22Rv1 (cell line): ENCODE measurements around the gene TREML1.

ENCODE experiments used
- H3K27ac ChIP-seq: fragments of 450-650 bp; 2 replicates; pipeline ENCODE4 v1.5.1; 2017
- CTCF ChIP-seq: fragments of 450-650 bp; IDR thresholded peaks from 2 replicates; pipeline ENCODE4 v1.5.1; 2017; ENCODE audit warnings: mild to moderate bottlenecking
- ZFX ChIP-seq: fragments of 450-650 bp; IDR thresholded peaks from 2 replicates; pipeline ENCODE4 v1.6.1; 2017; ENCODE audit warnings: antibody characterized with exemption, borderline replicate concordance

TREML1 gene

GRCh38 chr6:41177695-41178094, 23.5 kb upstream of the TREML1 start:
- no peak overlapping the region for H3K27ac ChIP-seq
- TF ChIP-seq CTCF (no peak), ZFX (no peak)

GRCh38 chr6:41177287-41177686, 23.1 kb upstream of the TREML1 start:
- H3K27ac ChIP-seq = no peak overlapping the region
- TF ChIP-seq CTCF = no peak
- TF ChIP-seq ZFX = no peak

GRCh38 chr6:41176189-41176588, 22.0 kb upstream of the TREML1 start:
- TF ChIP-seq ZFX (no peak), CTCF (no peak)
- no peak overlapping the region for H3K27ac ChIP-seq

GRCh38 chr6:41175084-41175483, 20.9 kb upstream of the TREML1 start:
- no peak for TF ChIP-seq ZFX
- TF ChIP-seq CTCF = no peak
- no peak overlapping the region for H3K27ac ChIP-seq

GRCh38 chr6:41174610-41175009, 20.5 kb upstream of the TREML1 start:
- H3K27ac ChIP-seq = no peak overlapping the region
- no peak for TF ChIP-seq ZFX
- no peak for TF ChIP-seq CTCF

- no peak overlapping the region for H3K27ac ChIP-seq
- TF ChIP-seq ZFX (no peak), CTCF (no peak)
Measured at GRCh38 chr6:41171908-41172307, 17.8 kb upstream of the TREML1 start.

- no peak for TF ChIP-seq ZFX
- TF ChIP-seq CTCF = no peak
- H3K27ac ChIP-seq = no peak overlapping the region
Measured at GRCh38 chr6:41170547-41171160, 16.5 kb upstream of the TREML1 start.
